ENCODE measurements around the gene ARHGEF1.

GRCh38 chr19:41920882-41921576 lies 38.0 kb downstream of the ARHGEF1 start:
- TF ChIP-seq CTCF (IDR thresholded peaks at IDR 0.05) (no peak), POLR2A (IDR thresholded peaks at IDR 0.05) (no peak), POLR2AphosphoS5 (IDR thresholded peaks at IDR 0.05) (no peak)
